ENCODE data around the gene CADM2.
A peak's percentile ranks its signal among the peaks of the same experiment; 100 is the strongest.

CADM2 gene

GRCh38 chr3:84967767-84968581 is 9.2 kb downstream of the CADM2 start:
- peak; percentile 11 for DNase-seq (ENCODE audit: low read depth)
- no peak overlapping the region for H3K4me3 ChIP-seq (ENCODE audit: low read length)
- TF ChIP-seq, protein P1, sequence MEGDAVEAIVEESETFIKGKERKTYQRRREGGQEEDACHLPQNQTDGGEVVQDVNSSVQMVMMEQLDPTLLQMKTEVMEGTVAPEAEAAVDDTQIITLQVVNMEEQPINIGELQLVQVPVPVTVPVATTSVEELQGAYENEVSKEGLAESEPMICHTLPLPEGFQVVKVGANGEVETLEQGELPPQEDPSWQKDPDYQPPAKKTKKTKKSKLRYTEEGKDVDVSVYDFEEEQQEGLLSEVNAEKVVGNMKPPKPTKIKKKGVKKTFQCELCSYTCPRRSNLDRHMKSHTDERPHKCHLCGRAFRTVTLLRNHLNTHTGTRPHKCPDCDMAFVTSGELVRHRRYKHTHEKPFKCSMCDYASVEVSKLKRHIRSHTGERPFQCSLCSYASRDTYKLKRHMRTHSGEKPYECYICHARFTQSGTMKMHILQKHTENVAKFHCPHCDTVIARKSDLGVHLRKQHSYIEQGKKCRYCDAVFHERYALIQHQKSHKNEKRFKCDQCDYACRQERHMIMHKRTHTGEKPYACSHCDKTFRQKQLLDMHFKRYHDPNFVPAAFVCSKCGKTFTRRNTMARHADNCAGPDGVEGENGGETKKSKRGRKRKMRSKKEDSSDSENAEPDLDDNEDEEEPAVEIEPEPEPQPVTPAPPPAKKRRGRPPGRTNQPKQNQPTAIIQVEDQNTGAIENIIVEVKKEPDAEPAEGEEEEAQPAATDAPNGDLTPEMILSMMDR (IDR thresholded peaks at IDR 0.05; ENCODE audit: insufficient read depth, low read depth, low read length, missing control alignments) = no peak

- DNase-seq (ENCODE audit: low read depth) = no peak
- TF ChIP-seq, protein P1 (IDR thresholded peaks at IDR 0.05; ENCODE audit: insufficient read depth, low read depth, low read length, missing control alignments) = no peak
- H3K4me3 ChIP-seq (ENCODE audit: low read length) = no peak overlapping the region
Observed at GRCh38 chr3:84968701-84969235, 10.0 kb downstream of the CADM2 start.

DNA sequence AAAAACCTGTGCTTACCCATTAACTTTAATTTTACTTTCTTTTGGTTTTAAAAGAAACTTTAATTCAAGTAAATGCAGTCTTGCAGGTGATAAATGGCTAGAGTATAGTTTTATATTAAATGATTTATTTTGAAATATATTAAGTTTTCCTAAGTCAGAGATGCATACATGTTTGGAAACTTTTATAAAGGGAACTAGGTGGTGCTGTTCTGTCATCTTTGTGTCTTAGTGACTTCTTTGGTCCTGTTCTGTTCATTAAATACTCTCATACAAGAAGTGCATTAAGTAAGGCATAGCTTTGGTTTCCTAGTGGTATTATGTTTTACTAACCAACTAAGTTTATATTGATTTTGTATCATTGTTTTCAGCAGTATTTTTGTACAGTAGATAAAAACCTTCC is 15.6 kb downstream of the CADM2 start:
- TF ChIP-seq, protein P1 (IDR thresholded peaks at IDR 0.05; ENCODE audit: insufficient read depth, low read depth, low read length, missing control alignments) = peak; percentile 5
- peak; percentile 23 for DNase-seq (ENCODE audit: low read depth)
- H3K4me3 ChIP-seq (ENCODE audit: low read length) = no peak overlapping the region

DNA sequence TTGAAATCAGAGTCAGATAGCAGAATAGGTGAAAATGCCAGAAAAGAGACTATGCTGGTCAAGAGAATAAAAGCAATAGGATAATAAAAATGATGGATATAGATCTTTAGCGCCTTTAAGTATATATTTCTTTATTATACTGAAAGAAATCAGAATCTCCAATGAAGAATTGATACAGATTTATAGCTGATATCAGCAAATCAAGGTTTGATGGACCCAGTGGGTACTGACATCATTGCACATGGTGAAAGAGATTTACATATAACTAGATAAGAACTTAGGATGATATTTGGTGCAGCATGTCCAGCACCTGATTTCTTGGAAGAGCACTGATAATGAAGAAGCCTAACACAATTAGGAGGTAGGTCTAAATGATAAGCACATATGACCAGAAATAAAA is 18.2 kb downstream of the CADM2 start:
- DNase-seq (ENCODE audit: low read depth) = no peak
- TF ChIP-seq, protein P1 (IDR thresholded peaks at IDR 0.05; ENCODE audit: insufficient read depth, low read depth, low read length, missing control alignments) = no peak
- no peak overlapping the region for H3K4me3 ChIP-seq (ENCODE audit: low read length)

GRCh38 chr3:84978843-84979242 is 20.1 kb downstream of the CADM2 start:
- no peak overlapping the region for H3K4me3 ChIP-seq (ENCODE audit: low read length)
- TF ChIP-seq, protein P1 (IDR thresholded peaks at IDR 0.05; ENCODE audit: insufficient read depth, low read depth, low read length, missing control alignments) = no peak
- DNase-seq (ENCODE audit: low read depth) = no peak

GRCh38 chr3:84980011-84980410 is 21.2 kb downstream of the CADM2 start:
- TF ChIP-seq, protein P1 (IDR thresholded peaks at IDR 0.05; ENCODE audit: insufficient read depth, low read depth, low read length, missing control alignments) = no peak

More at GRCh38 chr3:84980011-84980410, 21.2 kb downstream of the CADM2 start:
- DNase-seq (ENCODE audit: low read depth) = no peak
- H3K4me3 ChIP-seq (ENCODE audit: low read length) = no peak overlapping the region
